Endothelial cell of umbilical vein (primary cell): ENCODE measurements around the gene KCNG1. TPM values are rescaled to one million over a fixed set of nuclear protein-coding genes. Genes with fewer than 3 reads are reported as not detected.
A peak's percentile ranks its signal among the peaks of the same experiment; 100 is the strongest.

Experiments
- BruUV-seq: library from RNA; stranded (reverse); fragments of 400-500 nt; replicated peaks from 2 replicates; lab custom pipeline; 2021; lab: Mats Ljungman, UMichigan
- CTCF ChIA-PET: fragments of 300-600, 350-600 bp; sonication (Branson Sonifier 250); formaldehyde crosslinking; loops from one replicate; lab custom pipeline; 2021; ENCODE audit warnings: antibody characterized with exemption, inconsistent platforms; lab: Charles Lee
- POLR2A ChIA-PET: fragments of 300-600, 350-600 bp; sonication (Branson Sonifier 250); formaldehyde crosslinking; loops from one replicate; lab custom pipeline; 2021; ENCODE audit warnings: antibody characterized with exemption, inconsistent platforms; lab: Charles Lee
- DNase-seq: peaks from one replicate; pipeline ENCODE4 v3.0.0-alpha.2; 2011; ENCODE audit warnings: low read depth, low spot score
- FAIRE-seq: peaks from 2 replicates; lab custom pipeline; 2011; peaks lifted over from hg19 to GRCh38; lab: Jason Lieb, UNC
- H2AFZ ChIP-seq: 2 replicates; pipeline ENCODE4 v1.6.0; 2012; ENCODE audit warnings: low read depth, low read length, control low read depth, inconsistent platforms
- H3K27ac ChIP-seq: 2 replicates; pipeline ENCODE4 v1.5.1; 2011; ENCODE audit warnings: low read depth, mild to moderate bottlenecking, control low read depth, low read length, moderate library complexity; ENCODE audit not compliant: insufficient read depth
- H3K27me3 ChIP-seq, 2 experiments: 2 replicates each; pipeline versions ENCODE4 v1.6.0 to v1.6.1; 2011; ENCODE audit warnings: low read length in 2 of 2, mixed read lengths in 1 of 2; ENCODE audit not compliant: control insufficient read depth in 2 of 2, insufficient read depth in 2 of 2
- H3K36me3 ChIP-seq, 2 experiments: 2 replicates in 1 of 2; 3 replicates in 1 of 2; pipeline ENCODE4 v1.5.1; 2011; ENCODE audit warnings: low read length in 2 of 2, mild to moderate bottlenecking in 1 of 2, moderate library complexity in 1 of 2; ENCODE audit not compliant: control insufficient read depth in 2 of 2, insufficient read depth in 2 of 2; ENCODE audit errors: extremely low read depth in 1 of 2
- H3K4me1 ChIP-seq: 3 replicates; pipeline ENCODE4 v1.5.1; 2011; ENCODE audit warnings: mild to moderate bottlenecking, low read length; ENCODE audit not compliant: control insufficient read depth, insufficient read depth; ENCODE audit errors: extremely low read depth
- H3K4me2 ChIP-seq: 2 replicates; pipeline ENCODE4 v1.6.1; 2011; ENCODE audit warnings: low read length, control low read depth, mixed read lengths; ENCODE audit not compliant: insufficient read depth
- H3K4me3 ChIP-seq, 3 experiments: fragments of 200-600 bp in 1 of 3; sonication (generic), shearing (Covaris generic) in 1 of 3; replicated peaks in 1 of 3; 2 replicates each; pipeline ENCODE4 v1.5.1; 2011 to 2016; ENCODE audit warnings: control low read depth in 3 of 3, low read length in 3 of 3, mild to moderate bottlenecking in 2 of 3, inconsistent platforms in 1 of 3, low read depth in 1 of 3, moderate library complexity in 1 of 3; ENCODE audit not compliant: insufficient read depth in 1 of 3
- H3K79me2 ChIP-seq: 2 replicates; pipeline ENCODE4 v1.6.0; 2012; ENCODE audit warnings: low read length, inconsistent platforms; ENCODE audit not compliant: control insufficient read depth, insufficient read depth
- H3K9ac ChIP-seq: replicated peaks from 2 replicates; pipeline ENCODE3; 2011; ENCODE audit warnings: low read length, control low read depth; ENCODE audit not compliant: insufficient read depth; ENCODE audit errors: extremely low read depth
- H3K9me1 ChIP-seq: replicated peaks from 3 replicates; pipeline ENCODE4 v1.6.0; 2011; ENCODE audit warnings: mild to moderate bottlenecking, low read length; ENCODE audit not compliant: control insufficient read depth, insufficient read depth; ENCODE audit errors: extremely low read depth
- H3K9me3 ChIP-seq: replicated peaks from 2 replicates; pipeline ENCODE4 v1.5.1; 2012; ENCODE audit warnings: low read length, inconsistent platforms; ENCODE audit not compliant: control insufficient read depth, insufficient read depth
- H4K20me1 ChIP-seq: replicated peaks from 2 replicates; pipeline ENCODE3; 2011; ENCODE audit warnings: mild to moderate bottlenecking, low read length; ENCODE audit not compliant: control insufficient read depth, insufficient read depth; ENCODE audit errors: extremely low read depth
- EZH2 ChIP-seq: IDR thresholded peaks from 2 replicates; pipeline ENCODE4 v1.6.1; 2012; ENCODE audit warnings: borderline replicate concordance, low read depth, mild to moderate bottlenecking, moderate library complexity, low read length, inconsistent platforms; ENCODE audit not compliant: severe bottlenecking
- FOS ChIP-seq: IDR thresholded peaks from 2 replicates; pipeline ENCODE4 v1.6.1; 2011; ENCODE audit warnings: mild to moderate bottlenecking, low read length, moderate library complexity, borderline replicate concordance; ENCODE audit not compliant: insufficient read depth
- GATA2 ChIP-seq: IDR thresholded peaks from 2 replicates; pipeline ENCODE4 v1.7.0; 2011; ENCODE audit warnings: low read depth, mild to moderate bottlenecking, moderate library complexity, mixed read lengths, low read length; ENCODE audit not compliant: insufficient read length, insufficient read depth
- MYC ChIP-seq: IDR thresholded peaks from one replicate; pipeline ENCODE4 v1.6.1; 2011; ENCODE audit warnings: mild to moderate bottlenecking, low read depth, low read length
- dilution Hi-C: fragments of 300-500 bp; cut with MboI; formaldehyde crosslinking; loops from one replicate; pipeline ENCODE4 v1.15.0; 2019; ENCODE audit warnings: low sequenced_read_pairs; ENCODE audit not compliant: extremely low pct_ligation_motif_present
- intact Hi-C: fragments of 100-400 bp; cut with micrococcal nuclease; formaldehyde crosslinking; loops from one replicate; pipeline ENCODE4 v1.10.0; 2022
- polyA plus RNA-seq, 4 experiments: library from polyadenylated mRNA; depleted of rRNA in 3 of 4; stranded (reverse) in 3 of 4; unstranded in 1 of 4; fragments of >200 nt; gene quantifications; 2 replicates each; pipeline versions ENCODE4 v1.2.1 to v1.2.3, GENCODE V29; 2011 to 2012; ENCODE audit warnings: missing spikeins in 1 of 4
- total RNA-seq: library from RNA; stranded (reverse); gene quantifications from 2 replicates; pipeline ENCODE4 v1.2.3, GENCODE V29; 2021
- TF ChIP-seq, protein P1 (sequence below), 2 donors: IDR thresholded peaks; 1 replicate in 1 of 2; 2 replicates in 1 of 2; pipeline ENCODE4 v1.5.1; 2011; ENCODE audit warnings: low read length in 2 of 2, mild to moderate bottlenecking in 2 of 2, moderate library complexity in 2 of 2, control low read depth in 1 of 2, inconsistent platforms in 1 of 2, low read depth in 1 of 2; ENCODE audit not compliant: insufficient read depth in 1 of 2; ENCODE audit errors: extremely low read depth in 1 of 2

KCNG1 gene
- total and polyA plus RNA-seq, 2 donors (not counting 3 experiments of a cell fraction or from before 2014, with no cell fraction given) = 0.22 to 1.1 TPM

DNA sequence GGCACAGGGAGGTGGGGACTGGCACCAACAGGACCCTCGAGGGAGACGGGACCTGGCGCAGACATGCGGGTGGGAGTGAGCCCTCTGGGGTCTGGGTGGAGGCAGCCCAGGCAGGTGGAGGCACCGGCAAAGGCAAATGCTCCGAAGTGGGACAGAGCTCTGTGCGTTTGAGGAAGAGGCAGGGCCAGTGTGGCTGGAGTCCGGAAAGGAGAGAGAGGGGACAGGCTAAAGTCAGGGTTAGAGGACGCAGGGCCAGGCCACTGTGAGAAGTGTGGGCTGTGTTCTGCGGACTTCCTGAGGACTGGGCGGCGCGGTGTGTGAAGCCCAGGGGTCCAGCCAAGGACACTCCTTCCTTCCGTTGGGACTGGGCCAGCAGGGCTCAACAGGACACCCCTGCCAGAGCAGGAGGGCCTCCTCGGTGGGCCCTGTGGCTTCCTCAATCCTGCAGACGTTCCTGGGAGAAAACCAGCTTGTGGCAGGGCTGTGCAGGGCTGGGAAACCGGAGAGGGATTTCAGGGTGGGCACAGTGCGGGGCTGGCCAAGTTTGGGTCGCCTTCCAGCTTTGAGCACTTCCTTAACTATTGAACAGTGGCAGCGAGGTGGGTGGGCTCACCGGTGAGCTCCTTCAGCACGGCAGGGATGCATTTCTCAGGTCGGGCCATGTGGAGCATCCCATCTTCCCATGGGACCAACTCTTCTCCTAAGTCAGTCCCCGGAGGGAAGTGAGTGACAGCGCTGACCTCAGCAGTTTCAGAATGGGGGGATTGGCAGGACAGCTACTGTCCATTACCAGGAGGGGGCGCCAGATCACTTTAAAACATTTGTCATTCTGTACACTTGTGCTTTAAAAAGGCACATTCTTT lies 41.8 kb downstream of the KCNG1 start:
- H3K9ac ChIP-seq = no peak overlapping the region
- H3K9me1 ChIP-seq = no peaks in the 10 kb centered on the region
- H4K20me1 ChIP-seq = no peaks in the 10 kb centered on the region
- H3K4me2 ChIP-seq = no peak overlapping the region
- DNase-seq (peak; percentile 58), FAIRE-seq (peak; percentile 83)
- peak overlapping the region; percentile 31 for H2AFZ ChIP-seq
- TF ChIP-seq, protein P1, sequence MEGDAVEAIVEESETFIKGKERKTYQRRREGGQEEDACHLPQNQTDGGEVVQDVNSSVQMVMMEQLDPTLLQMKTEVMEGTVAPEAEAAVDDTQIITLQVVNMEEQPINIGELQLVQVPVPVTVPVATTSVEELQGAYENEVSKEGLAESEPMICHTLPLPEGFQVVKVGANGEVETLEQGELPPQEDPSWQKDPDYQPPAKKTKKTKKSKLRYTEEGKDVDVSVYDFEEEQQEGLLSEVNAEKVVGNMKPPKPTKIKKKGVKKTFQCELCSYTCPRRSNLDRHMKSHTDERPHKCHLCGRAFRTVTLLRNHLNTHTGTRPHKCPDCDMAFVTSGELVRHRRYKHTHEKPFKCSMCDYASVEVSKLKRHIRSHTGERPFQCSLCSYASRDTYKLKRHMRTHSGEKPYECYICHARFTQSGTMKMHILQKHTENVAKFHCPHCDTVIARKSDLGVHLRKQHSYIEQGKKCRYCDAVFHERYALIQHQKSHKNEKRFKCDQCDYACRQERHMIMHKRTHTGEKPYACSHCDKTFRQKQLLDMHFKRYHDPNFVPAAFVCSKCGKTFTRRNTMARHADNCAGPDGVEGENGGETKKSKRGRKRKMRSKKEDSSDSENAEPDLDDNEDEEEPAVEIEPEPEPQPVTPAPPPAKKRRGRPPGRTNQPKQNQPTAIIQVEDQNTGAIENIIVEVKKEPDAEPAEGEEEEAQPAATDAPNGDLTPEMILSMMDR (IDR thresholded peaks at IDR 0.05; ENCODE audit: extremely low read depth in 1 of 2, insufficient read depth in 1 of 2, low read depth in 1 of 2, low read length in 2 of 2) = peak; percentile 84 to 88
- no peak for TF ChIP-seq GATA2
- TF ChIP-seq MYC = no peak
- TF ChIP-seq FOS = no peak
- no peak for TF ChIP-seq EZH2
- no peak overlapping the region for H3K4me3 ChIP-seq
- ChIA-PET POLR2A (interaction anchor here (0.5 kb wide), 1 partner anchor 478 kb away, joined by 3 read pairs; no protein-coding TSS in a partner anchor), CTCF (interaction anchor here (0.6 to 3.9 kb wide), 35 partner anchors 8 to 1170 kb away, joined by 3 to 49 read pairs (median 4); partner anchors contain the start of genes BCAS4, DPM1 and MOCS3)
- no peaks in the 10 kb centered on the region for H3K4me1 ChIP-seq
- intact Hi-C loops = loop anchor here (1.0 kb wide), 1 partner anchor 187 kb away; no protein-coding TSS in a partner anchor
- no peak overlapping the region for H3K27ac ChIP-seq
- no peaks in the 10 kb centered on the region for H3K9me3 ChIP-seq
- H3K79me2 ChIP-seq = no peaks in the 10 kb centered on the region
- peaks cover 2 to 3% of the 10 kb centered on the region in 2 experiments for H3K27me3 ChIP-seq
- dilution Hi-C loops = no loop called here
- no peaks in the 10 kb centered on the region for H3K36me3 ChIP-seq
- BruUV-seq = no TSS peak
